WERI-Rb-1 (cell line): ENCODE data around the gene ATXN7L1.

Experiments
- DNase-seq: peaks from one replicate; pipeline ENCODE4 v3.0.0-alpha.2; 2020
- H3K27ac ChIP-seq: fragments of 250-450 bp; sonication (Bioruptor Pico); 2 replicates; pipeline ENCODE4 v1.5.1; 2020; ENCODE audit warnings: mild to moderate bottlenecking, moderate library complexity
- H3K27me3 ChIP-seq: fragments of 250-450 bp; sonication (Bioruptor Pico); 2 replicates; pipeline ENCODE4 v1.5.1; 2021; ENCODE audit warnings: mild to moderate bottlenecking, low read depth, moderate library complexity; ENCODE audit not compliant: insufficient read depth, severe bottlenecking
- H3K36me3 ChIP-seq: fragments of 250-450 bp; sonication (Bioruptor Pico); 2 replicates; pipeline ENCODE4 v1.5.1; 2020; ENCODE audit warnings: mild to moderate bottlenecking, moderate library complexity
- H3K4me3 ChIP-seq: 2 replicates; pipeline ENCODE4 v1.5.1; 2011; ENCODE audit warnings: low read depth, mild to moderate bottlenecking, control low read depth, low read length
- H3K9me3 ChIP-seq: fragments of 250-450 bp; sonication (Bioruptor Pico); 2 replicates; pipeline ENCODE4 v1.5.1; 2021; ENCODE audit warnings: mild to moderate bottlenecking, moderate library complexity; ENCODE audit not compliant: severe bottlenecking
- TF ChIP-seq, protein P1 (sequence below): IDR thresholded peaks from 2 replicates; pipeline ENCODE4 v1.5.1; 2011; ENCODE audit warnings: low read depth, mild to moderate bottlenecking, control low read depth, inconsistent platforms, low read length

ATXN7L1 gene

DNA sequence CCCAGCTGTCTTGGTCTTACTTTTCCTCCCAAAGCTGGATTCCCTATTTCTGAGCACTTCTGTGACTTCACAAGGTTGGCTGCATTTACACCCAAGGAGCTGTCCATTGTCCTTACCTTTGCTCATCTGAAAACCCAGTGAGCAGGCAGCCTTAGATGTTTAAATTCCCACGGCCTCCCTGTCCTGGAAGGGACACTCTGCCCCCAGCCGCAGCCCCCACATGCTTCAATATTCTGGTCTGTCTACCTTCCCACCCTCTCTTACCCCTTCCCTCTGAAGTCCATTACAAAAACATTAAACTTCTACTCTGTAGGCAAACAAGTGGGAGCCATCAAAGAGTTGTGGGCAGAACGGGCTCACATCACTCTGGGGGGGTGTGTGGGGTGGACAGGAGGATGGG lies 221.3 kb downstream of the ATXN7L1 start:
- no peak for DNase-seq
- TF ChIP-seq, protein P1, sequence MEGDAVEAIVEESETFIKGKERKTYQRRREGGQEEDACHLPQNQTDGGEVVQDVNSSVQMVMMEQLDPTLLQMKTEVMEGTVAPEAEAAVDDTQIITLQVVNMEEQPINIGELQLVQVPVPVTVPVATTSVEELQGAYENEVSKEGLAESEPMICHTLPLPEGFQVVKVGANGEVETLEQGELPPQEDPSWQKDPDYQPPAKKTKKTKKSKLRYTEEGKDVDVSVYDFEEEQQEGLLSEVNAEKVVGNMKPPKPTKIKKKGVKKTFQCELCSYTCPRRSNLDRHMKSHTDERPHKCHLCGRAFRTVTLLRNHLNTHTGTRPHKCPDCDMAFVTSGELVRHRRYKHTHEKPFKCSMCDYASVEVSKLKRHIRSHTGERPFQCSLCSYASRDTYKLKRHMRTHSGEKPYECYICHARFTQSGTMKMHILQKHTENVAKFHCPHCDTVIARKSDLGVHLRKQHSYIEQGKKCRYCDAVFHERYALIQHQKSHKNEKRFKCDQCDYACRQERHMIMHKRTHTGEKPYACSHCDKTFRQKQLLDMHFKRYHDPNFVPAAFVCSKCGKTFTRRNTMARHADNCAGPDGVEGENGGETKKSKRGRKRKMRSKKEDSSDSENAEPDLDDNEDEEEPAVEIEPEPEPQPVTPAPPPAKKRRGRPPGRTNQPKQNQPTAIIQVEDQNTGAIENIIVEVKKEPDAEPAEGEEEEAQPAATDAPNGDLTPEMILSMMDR = no peak
- Histone ChIP-seq H3K27ac (peak overlapping the region; percentile 54), H3K27me3 (no peaks in the 10 kb centered on the region), H3K9me3 (no peaks in the 10 kb centered on the region), H3K4me3 (no peak overlapping the region), H3K36me3 (no peaks in the 10 kb centered on the region)

DNA sequence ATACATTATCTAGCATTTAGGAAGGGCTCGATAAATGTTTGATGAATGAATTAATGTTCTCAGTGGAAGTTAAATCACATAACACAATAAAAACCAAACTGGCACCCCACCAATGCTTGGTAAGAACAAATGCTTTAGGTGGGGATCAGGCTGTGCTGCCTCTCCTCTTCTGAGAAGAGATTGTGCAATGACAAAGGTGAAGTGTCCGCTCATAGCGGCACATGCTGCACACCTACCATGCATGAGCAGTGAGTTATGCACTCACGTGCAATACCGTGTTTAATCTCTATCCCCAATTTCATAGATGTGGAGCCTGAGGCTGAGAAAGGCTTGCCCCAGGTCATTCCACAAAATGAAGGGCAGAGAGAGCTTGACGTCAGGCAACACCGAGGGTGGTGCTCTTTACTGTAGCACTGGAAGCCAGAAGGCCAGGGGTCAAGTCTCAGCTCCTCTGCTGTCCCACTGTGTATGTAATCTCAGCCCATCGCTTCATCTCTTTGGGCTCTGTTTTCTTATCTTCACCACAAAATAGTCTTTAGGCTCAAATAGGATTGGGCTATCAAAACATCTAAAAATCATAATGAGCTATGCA lies 222.2 kb downstream of the ATXN7L1 start:
- no peak for DNase-seq
- Histone ChIP-seq H3K27ac (no peak overlapping the region), H3K4me3 (no peak overlapping the region), H3K36me3 (no peaks in the 10 kb centered on the region), H3K9me3 (no peaks in the 10 kb centered on the region), H3K27me3 (no peaks in the 10 kb centered on the region)
- TF ChIP-seq, protein P1 = no peak

DNA sequence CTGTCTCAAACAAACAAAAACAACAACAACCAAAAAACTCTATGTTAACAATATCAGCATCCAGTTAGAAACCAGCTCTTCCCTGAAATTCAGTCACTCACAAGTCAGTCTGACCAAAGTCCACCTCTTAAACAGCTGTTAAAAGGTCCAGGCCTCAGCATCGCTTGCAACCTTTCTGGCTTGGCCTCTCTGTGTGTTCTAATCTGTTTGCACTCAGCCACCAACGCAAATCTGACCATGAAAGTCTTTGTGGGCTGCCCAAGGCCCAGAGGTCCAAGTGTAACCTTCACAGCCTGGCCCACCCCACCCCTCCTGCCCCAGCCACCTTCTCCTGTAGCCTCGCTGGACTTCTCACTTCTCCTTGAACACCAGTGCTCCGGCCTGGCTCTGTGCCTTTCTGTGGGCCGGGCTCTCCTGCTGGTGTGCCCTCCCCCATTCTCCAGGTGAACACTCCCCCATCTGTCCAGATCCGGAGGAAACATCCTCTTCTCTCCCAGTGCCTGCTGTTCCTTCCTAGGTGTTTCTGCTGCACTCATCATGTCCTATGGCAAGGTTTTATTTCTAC lies 222.9 kb downstream of the ATXN7L1 start:
- H3K27ac ChIP-seq = no peak overlapping the region
- peak; percentile 44 for DNase-seq
- H3K4me3 ChIP-seq = no peak overlapping the region
- TF ChIP-seq, protein P1 = no peak
- no peaks in the 10 kb centered on the region for H3K36me3 ChIP-seq
- H3K9me3 ChIP-seq = no peaks in the 10 kb centered on the region
- H3K27me3 ChIP-seq = no peaks in the 10 kb centered on the region

DNA sequence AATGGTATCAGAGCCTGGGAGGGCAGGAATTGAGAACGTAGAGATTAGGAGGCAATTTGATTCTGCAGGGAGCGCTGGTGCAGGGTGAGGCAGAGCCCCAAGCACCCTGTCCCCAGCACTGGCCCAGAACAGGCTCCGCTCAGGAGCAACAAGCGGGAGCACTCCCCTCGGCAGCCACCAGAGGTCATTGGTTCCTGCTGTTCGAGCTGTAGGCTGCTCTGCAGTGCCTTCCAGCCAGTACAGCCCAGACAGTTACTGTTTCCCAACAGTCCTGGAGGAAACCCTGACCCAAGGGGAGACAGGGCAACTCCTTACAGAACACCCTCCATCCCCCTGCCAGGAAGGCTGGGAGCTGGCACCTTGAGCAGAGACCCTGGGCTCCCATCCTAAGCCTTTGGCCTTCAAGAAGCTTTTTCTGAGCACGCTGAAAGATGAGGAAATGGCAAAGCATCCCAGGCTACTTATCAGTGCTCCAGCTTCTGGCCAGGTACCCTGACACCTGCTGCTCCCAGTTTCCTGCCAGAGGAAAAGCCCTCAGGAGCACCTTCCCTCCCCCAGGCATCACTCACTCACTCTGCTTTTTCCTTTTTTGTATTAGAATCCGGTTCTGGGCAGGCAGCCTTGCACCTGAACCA lies 223.9 kb downstream of the ATXN7L1 start:
- Histone ChIP-seq H3K27ac (no peak overlapping the region), H3K9me3 (no peaks in the 10 kb centered on the region), H3K4me3 (no peak overlapping the region), H3K36me3 (no peaks in the 10 kb centered on the region), H3K27me3 (no peaks in the 10 kb centered on the region)
- TF ChIP-seq, protein P1 = peak; percentile 99
- peak; percentile 87 for DNase-seq

DNA sequence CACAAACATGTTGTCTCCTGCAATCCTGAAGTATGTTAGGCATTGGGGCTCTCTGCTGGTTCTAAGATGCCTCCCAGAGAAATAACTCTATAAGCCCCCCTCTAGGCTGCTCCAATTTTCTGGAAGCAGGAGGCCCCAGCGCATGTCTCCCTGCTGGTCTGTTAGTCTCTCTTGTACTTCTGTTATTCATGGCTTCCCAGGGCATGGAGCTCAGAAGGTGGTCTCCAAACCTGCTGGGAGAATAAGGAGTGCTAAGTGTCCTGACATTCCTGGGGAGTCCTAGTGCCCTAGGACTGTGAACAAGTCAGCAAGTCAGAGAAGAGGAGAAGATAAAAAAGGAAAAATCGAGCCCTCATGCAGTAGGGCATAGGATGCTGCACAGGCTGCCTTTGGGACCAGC lies 224.6 kb downstream of the ATXN7L1 start:
- DNase-seq = no peak
- H3K9me3 ChIP-seq = no peaks in the 10 kb centered on the region
- TF ChIP-seq, protein P1 = no peak
- H3K27ac ChIP-seq = no peak overlapping the region
- no peak overlapping the region for H3K4me3 ChIP-seq
- H3K27me3 ChIP-seq = no peaks in the 10 kb centered on the region
- no peaks in the 10 kb centered on the region for H3K36me3 ChIP-seq
